Breast epithelium (tissue), 3 donors: ENCODE results near the gene FAM241B.

Source experiments
- POLR2AphosphoS5 ChIP-seq, 3 donors: sonication (generic); formaldehyde crosslinking; IDR thresholded peaks; one replicate each; pipeline ENCODE4 v1.6.1; 2017; ENCODE audit warnings: antibody characterized with exemption in 3 of 3
- TF ChIP-seq, protein P1 (sequence below), 3 donors: fragments of 450-650 bp; IDR thresholded peaks; one replicate each; pipeline ENCODE4 v1.5.1; 2016 to 2017; ENCODE audit warnings: antibody characterized with exemption in 3 of 3, mild to moderate bottlenecking in 3 of 3, moderate library complexity in 3 of 3

DNA sequence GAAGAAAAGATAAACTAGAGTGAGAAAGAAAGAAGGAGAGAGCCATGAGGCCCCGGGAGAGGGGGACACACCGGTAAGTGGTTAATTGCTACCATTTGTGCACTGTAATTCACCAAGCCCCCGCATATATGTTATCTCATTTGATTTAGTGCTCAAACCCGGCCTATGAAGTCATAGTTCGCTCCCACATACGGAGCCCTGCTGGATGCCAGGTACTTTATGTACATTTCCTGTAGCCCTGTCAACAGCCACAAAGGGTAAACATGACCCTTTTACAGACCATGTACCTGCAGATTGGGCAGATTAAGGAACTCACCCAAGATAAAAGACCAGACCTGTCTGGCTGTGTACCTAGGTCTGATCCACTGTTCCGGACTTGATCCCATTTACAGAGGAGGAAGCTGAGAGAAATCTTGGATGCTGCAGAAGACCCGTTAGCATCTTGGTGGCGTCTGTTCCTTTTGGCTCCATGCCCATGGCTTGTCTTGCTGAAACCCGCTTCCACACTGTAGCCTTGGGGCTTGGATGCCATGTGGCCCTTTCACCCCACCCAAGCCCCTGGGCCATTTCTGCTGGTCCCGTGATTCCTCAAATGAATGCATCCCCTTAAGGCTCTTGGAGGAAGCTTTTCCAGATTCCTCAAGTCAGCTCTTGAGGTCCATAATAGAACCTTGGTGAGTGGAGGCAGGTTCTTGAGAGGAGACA is 32.3 kb downstream of the FAM241B start:
- TF ChIP-seq, protein P1, sequence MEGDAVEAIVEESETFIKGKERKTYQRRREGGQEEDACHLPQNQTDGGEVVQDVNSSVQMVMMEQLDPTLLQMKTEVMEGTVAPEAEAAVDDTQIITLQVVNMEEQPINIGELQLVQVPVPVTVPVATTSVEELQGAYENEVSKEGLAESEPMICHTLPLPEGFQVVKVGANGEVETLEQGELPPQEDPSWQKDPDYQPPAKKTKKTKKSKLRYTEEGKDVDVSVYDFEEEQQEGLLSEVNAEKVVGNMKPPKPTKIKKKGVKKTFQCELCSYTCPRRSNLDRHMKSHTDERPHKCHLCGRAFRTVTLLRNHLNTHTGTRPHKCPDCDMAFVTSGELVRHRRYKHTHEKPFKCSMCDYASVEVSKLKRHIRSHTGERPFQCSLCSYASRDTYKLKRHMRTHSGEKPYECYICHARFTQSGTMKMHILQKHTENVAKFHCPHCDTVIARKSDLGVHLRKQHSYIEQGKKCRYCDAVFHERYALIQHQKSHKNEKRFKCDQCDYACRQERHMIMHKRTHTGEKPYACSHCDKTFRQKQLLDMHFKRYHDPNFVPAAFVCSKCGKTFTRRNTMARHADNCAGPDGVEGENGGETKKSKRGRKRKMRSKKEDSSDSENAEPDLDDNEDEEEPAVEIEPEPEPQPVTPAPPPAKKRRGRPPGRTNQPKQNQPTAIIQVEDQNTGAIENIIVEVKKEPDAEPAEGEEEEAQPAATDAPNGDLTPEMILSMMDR (IDR thresholded peaks at IDR 0.05) = no peak
- no peak for TF ChIP-seq POLR2AphosphoS5 (IDR thresholded peaks at IDR 0.05)
